HK-2 (cell line): ENCODE measurements around the gene SMC4.
A peak's percentile ranks its signal among the peaks of the same experiment; 100 is the strongest.
"Not testable (repeated sequence)": the region's sequence is repeated elsewhere in the genome, so short reads cannot be mapped to it uniquely, and the experiment has no call there.

Experiments used
- DNase-seq: peaks from one replicate; pipeline ENCODE4 v3.0.0-alpha.2; 2018; ENCODE audit not compliant: unreplicated experiment

SMC4 gene

GRCh38 chr3:160399125-160400029 lies at the start of gene SMC4, which contains the start of gene IFT80:
Gene SMC4, plus strand, starts transcription at chr3:160399650. Its CDS starts 1,177 bp downstream, at chr3:160400827.
Gene IFT80, minus strand, starts transcription at chr3:160399225. Its CDS starts 14,625 bp downstream, at chr3:160384600.
- DNase-seq, result peak; percentile 96

GRCh38 chr3:160355826-160356225 lies 43.6 kb upstream of the SMC4 start:
- DNase-seq, result no peak

- DNase-seq, result not testable (repeated sequence)
These were observed 36.6 kb upstream of the SMC4 start for GRCh38 chr3:160362896-160363295.

- DNase-seq, result no peak
These were observed 33.5 kb upstream of the SMC4 start for GRCh38 chr3:160365869-160366522.

DNA sequence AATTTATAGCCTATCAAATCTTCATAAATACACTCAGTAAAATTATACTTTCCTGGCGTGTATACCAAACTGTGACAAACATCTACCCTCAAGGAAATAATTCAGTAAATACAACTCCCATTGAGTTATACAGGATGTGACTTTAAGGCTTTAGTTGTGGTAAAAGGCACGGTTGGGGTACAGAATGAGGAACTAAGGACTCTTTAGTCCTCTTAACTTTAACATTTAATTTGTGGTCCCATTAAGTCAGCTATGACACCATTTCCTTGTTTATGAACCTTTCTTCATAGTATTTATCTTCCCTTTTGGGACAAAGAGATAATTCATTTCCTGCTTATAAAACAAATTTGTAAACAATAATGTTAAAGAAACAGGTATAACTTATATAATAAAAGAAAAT lies 30.6 kb upstream of the SMC4 start:
- DNase-seq, result no peak

DNA sequence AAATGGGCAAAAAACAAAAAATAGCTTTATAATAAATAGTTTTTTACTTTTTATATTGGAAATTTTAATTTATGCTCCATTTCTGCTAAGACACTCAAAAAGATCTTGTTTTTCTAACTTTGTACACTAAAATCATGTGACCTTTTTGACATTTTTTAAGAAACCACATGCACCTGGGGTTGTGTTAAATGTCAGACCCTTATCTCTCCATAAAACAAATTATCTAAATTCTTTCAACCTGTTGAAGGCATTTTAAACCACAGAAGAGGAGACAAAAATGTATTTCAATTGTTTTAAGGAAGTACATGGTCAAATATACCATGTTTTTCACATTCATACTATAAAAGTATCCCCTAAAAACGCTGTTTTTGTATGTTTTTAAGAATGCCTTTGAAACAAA lies 29.7 kb upstream of the SMC4 start:
- no peak for DNase-seq

DNA sequence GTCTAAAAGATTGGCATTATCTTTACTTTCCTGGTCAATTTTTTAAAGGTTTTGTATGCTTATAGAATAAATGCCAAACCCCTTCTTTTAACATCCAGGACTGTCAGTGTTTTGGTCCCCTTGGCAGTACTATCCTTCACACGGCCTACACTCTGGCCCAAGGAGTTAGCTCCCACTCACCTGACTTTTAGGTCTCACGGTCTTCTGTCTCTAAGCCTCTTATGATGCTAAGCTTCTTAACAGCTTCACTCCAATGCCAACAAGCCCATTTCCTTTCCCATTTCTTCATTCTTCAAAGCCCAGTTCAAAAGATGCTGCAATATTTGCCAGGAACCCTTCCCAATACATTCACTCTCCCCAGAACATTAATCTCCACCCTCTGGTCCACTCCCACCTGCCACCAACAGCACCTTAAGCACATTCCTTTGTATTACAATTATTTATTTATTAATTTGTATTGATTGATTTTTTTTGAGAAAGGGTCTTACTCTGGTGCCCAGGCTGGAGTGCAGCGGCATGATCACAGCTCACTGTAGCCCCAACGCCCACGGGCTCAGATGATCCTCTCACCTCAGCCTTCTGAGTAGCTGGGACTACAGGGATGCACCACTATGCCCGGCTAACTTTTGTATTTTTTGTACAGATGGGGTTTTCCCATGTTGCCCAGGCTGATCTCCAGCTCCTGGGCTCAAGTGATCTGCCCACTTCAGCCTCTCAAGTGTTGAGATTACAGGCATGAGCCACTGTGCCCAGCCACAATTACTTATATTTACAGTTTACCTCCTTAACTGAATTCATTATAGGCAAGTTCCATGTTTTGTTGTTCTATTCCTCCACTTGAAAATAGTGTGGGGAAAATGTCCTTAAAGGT lies 28.2 kb upstream of the SMC4 start:
- DNase-seq, result no peak

GRCh38 chr3:160372780-160373179 lies 26.7 kb upstream of the SMC4 start:
- DNase-seq, result no peak

- DNase-seq, result no peak
These were observed 25.8 kb upstream of the SMC4 start for GRCh38 chr3:160373655-160374054.

GRCh38 chr3:160374472-160374871 lies 25.0 kb upstream of the SMC4 start:
- DNase-seq, result no peak

DNA sequence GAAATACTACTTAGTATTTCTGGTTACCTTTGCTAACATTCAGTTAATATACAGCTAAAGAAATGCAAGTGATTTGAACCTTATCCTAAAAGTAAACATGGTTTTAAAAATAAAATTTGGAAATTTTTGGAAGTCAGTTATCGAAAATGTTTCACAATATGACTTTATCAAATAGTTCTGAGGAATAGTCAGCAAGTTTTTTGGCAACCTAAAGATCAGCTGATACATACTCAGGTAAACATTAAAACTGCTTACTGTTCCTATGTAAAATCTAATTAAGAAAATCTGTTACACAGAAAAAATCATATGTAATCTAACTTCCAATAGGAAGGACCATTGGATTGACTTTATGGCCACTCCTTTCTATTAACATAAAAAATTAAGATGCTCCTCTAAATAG lies 24.5 kb upstream of the SMC4 start:
- no peak for DNase-seq

DNA sequence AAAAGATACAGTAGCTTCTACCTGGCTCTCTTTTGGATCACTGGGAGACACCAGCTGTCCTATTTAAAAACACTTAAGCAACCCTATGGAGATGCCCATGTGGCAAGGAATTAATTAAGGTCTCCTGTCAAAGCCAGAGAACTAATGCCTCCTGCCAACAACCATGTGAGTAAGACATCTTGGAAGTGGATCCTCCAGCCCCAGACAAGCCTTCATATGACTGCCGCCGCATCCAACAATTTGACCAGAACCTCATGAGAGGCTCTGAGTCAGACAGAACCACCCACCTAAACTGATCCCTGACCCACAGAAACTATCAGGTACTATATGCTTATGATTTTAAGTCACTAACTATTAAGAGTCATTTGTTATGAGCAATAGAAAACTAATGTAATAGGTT lies 22.8 kb upstream of the SMC4 start:
- DNase-seq, result no peak

DNA sequence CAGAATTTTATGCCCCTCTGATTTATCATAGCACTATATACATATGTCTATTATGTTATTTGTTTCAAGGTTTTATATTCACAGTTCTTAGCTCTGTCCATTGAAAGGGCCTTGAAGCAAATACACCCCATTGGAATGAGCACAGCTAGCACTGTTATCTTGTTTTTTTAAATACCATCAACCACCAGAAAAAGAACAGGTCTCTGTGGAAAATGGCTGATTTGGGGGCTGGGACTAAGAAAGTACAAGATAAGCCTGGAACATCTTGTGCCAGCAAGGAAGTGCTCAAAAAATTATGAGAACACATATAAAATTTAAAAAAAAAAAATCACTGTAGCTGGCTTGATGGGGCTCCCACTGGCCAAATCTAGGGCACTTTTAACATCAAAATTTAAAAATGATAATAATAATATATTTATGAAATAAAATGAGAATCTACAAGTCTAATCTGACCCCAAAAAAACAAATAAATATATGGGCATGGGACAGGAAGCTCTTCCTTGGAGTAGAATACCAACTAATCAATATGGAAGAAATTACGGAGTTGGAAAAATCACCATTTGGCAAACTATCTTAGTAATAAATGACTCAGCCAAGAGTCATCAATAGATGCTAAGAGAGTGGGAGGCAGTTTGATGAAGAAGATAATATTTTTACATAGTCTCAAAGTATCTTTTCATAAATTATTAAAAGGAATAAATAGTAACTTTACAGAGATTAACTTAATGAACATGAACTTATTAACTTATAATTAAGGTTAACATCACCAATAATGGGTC lies 20.9 kb upstream of the SMC4 start:
- no peak for DNase-seq

DNA sequence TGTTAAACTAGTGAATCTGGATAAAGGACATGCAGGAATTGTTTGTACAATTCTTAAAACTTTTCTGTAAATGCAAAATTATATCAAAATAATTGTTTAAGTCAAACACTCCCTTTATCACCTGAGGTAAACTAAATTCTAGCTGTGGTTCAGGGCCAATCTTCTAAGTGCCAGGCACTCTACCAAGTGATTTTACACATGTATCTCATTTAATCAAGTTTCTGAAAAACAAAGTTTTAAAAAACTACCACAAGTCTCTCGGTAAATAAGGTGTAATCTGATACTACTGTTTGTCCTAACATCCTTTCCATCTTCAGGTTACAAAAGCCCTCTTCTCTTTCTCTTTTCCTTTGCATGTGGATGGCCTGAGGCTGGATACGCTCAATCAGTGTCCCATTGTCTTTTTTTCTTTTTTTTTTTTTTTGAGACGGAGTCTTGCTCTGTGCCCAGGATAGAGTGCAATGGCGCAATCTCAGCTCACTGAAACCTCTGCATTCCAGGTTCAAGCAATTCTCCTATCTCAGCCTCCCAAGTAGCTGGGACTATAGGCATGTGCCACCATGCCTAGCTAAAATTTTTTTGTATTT lies 19.7 kb upstream of the SMC4 start:
- no peak for DNase-seq

DNA sequence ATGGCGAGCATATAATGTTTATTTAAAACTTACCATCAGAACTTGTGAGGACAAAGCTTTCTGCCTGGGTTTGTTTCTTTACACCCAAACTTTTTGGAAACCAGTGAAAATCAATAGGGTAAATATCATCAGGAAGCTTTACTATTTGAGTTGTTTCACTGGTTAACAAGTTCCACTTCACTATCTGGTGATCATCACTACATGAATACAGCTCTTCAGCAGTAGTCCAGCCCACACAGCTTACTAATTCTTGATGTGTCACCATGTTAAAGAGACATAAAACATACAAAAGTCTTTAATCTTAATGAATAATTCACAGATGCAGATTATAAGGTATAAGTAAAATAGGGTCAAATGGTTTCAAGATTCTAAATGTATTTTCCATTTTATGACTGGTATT lies 18.0 kb upstream of the SMC4 start:
- no peak for DNase-seq

- DNase-seq, result no peak
These were observed 14.7 kb upstream of the SMC4 start for GRCh38 chr3:160384639-160385318.

GRCh38 chr3:160390565-160391138 lies 8.8 kb upstream of the SMC4 start:
- no peak for DNase-seq

DNA sequence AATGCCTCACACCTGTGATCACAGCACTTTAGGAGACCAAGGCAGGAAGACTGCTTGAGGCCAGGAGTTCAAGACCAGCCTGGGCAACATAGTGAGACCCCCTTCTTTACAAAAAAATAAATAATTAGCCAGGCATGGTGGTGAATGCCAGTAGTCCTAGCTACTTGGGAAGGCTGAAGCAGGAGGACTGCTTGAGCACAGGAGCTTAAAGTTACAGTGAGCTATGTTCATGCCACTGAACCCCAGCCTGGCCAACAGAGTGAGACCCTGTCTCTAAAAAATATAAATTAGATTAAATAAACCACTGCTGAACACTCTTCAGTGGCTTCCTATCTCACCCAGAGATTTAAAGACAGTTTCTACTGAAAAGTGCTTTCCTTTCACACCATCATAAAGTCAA lies 6.7 kb upstream of the SMC4 start:
- no peak for DNase-seq

- no peak for DNase-seq
These were observed 6.0 kb upstream of the SMC4 start for GRCh38 chr3:160393346-160394008.
